OCI-LY3 (cell line): Measurements from ENCODE around the gene SIRT2.

ENCODE experiments used
- EZH2phosphoT487 ChIP-seq: fragments of 200-600 bp; shearing (Covaris generic); IDR thresholded peaks from 2 replicates; pipeline ENCODE4 v1.6.1; 2018; ENCODE audit warnings: antibody characterized with exemption, mixed run types, low read depth
- TF ChIP-seq, protein P1 (sequence below): fragments of 200-600, 300-600 bp; sonication (generic); IDR thresholded peaks from 2 replicates; pipeline ENCODE4 v1.5.1; 2014; ENCODE audit warnings: antibody characterized with exemption, low read length, low read depth

DNA sequence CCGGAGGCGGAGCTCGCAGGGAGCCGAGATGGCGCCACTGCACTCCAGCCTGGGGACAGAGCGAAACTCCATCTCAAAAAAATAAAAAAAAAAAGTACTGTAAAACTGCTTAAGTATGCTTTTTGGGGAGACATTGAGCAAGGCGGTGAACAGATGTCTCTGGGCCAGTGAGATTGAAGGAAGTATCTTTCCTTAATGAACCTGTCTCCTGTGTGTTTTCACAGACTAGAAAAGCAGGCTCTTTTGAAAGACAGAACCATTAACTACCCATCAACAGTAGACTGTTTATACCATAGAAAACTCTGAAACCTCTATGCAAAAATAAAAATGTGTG is 66.4 kb downstream of the SIRT2 start:
- no peak for TF ChIP-seq EZH2phosphoT487
- TF ChIP-seq, protein P1, sequence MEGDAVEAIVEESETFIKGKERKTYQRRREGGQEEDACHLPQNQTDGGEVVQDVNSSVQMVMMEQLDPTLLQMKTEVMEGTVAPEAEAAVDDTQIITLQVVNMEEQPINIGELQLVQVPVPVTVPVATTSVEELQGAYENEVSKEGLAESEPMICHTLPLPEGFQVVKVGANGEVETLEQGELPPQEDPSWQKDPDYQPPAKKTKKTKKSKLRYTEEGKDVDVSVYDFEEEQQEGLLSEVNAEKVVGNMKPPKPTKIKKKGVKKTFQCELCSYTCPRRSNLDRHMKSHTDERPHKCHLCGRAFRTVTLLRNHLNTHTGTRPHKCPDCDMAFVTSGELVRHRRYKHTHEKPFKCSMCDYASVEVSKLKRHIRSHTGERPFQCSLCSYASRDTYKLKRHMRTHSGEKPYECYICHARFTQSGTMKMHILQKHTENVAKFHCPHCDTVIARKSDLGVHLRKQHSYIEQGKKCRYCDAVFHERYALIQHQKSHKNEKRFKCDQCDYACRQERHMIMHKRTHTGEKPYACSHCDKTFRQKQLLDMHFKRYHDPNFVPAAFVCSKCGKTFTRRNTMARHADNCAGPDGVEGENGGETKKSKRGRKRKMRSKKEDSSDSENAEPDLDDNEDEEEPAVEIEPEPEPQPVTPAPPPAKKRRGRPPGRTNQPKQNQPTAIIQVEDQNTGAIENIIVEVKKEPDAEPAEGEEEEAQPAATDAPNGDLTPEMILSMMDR, result no peak
